Activated B cell treated with CpG ODN at 0.5 μM for 24 hours (primary cell): ENCODE measurements around the gene SIRT6. TPM values are rescaled to one million over a fixed set of nuclear protein-coding genes. Genes with fewer than 3 reads are reported as not detected.

Experiments
- ATAC-seq: fragments of 200-7000 bp; cut with Tn5 transposase; one replicate; pipeline ENCODE4 v1.10.0; 2021; ENCODE audit warnings: low read depth, mild to moderate bottlenecking, moderate library complexity
- CTCF ChIA-PET: fragments of 350-600 bp; sonication (Branson Sonifier 250); formaldehyde crosslinking; loops from one replicate; lab custom pipeline; 2021; ENCODE audit warnings: antibody characterized with exemption; lab: Charles Lee
- POLR2A ChIA-PET: fragments of 350-600 bp; sonication (Branson Sonifier 250); formaldehyde crosslinking; loops from one replicate; lab custom pipeline; 2021; ENCODE audit warnings: antibody characterized with exemption; lab: Charles Lee
- DNase-seq: peaks from one replicate; pipeline ENCODE4 v3.0.0; 2022
- H3K27ac Mint-ChIP-seq: one replicate; pipeline ENCODE4 v1.8.0; 2020; ENCODE audit warnings: mixed read lengths
- H3K27me3 Mint-ChIP-seq: one replicate; pipeline ENCODE4 v1.8.0; 2021; ENCODE audit warnings: mixed read lengths
- H3K36me3 Mint-ChIP-seq: one replicate; pipeline ENCODE4 v1.8.0; 2021; ENCODE audit warnings: low read depth, mixed read lengths
- H3K4me1 Mint-ChIP-seq: one replicate; pipeline ENCODE4 v1.8.0; 2021; ENCODE audit warnings: mixed read lengths
- H3K4me3 Mint-ChIP-seq: one replicate; pipeline ENCODE4 v1.8.0; 2020; ENCODE audit warnings: mild to moderate bottlenecking, mixed read lengths
- H3K9me3 Mint-ChIP-seq: one replicate; pipeline ENCODE4 v1.8.0; 2020; ENCODE audit warnings: mixed read lengths
- CTCF ChIP-seq: fragments of 200-600 bp; IDR thresholded peaks from one replicate; pipeline ENCODE4 v1.8.0; 2022; ENCODE audit warnings: antibody characterized with exemption, mild to moderate bottlenecking
- intact Hi-C: fragments of 100-400 bp; cut with micrococcal nuclease; formaldehyde crosslinking; loops from one replicate; pipeline ENCODE4 v1.15.1; 2024
- total RNA-seq: library from RNA; stranded (reverse); gene quantifications from 2 replicates; pipeline ENCODE4 v1.2.3, GENCODE V29; 2022

The SIRT6 gene
- total RNA-seq, 1 donor from 2014 or later = 34.1 TPM

GRCh38 chr19:4186087-4186993 is 4.0 kb upstream of the SIRT6 start:
- ChIA-PET POLR2A (interaction anchor here (0.5 to 1.0 kb wide), 4 partner anchors 36 to 336 kb away, joined by 3 to 5 read pairs (median 4); partner anchors contain the start of gene EEF2), CTCF (interaction anchor here (0.9 kb wide), 1 partner anchor 15 kb away, joined by 6 read pairs; no protein-coding TSS in a partner anchor)
- ATAC-seq = peak; percentile 38
- peaks cover 15% of the 10 kb centered on the region for H3K4me1 Mint-ChIP-seq
- H3K36me3 Mint-ChIP-seq = peaks cover 7% of the 10 kb centered on the region
- H3K27ac Mint-ChIP-seq = no peak overlapping the region
- H3K27me3 Mint-ChIP-seq = peaks cover 3% of the 10 kb centered on the region
- intact Hi-C loops = loop anchor here (1.0 to 10.0 kb wide), 2 partner anchors 62 to 200 kb away; partner anchors contain the start of gene MAP2K2
- no peak overlapping the region for H3K4me3 Mint-ChIP-seq
- peak; percentile 43 for DNase-seq
- TF ChIP-seq CTCF = no peak
- H3K9me3 Mint-ChIP-seq = no peaks in the 10 kb centered on the region

- H3K4me3 Mint-ChIP-seq = no peak overlapping the region
- DNase-seq (no peak), ATAC-seq (no peak)
- H3K27me3 Mint-ChIP-seq = no peaks in the 10 kb centered on the region
- intact Hi-C loops = loop anchor here (1.0 to 10.0 kb wide), 2 partner anchors 61 to 199 kb away; partner anchors contain the start of gene MAP2K2
- CTCF ChIA-PET = no interaction called here
- H3K36me3 Mint-ChIP-seq = peaks cover 7% of the 10 kb centered on the region
- no peak overlapping the region for H3K27ac Mint-ChIP-seq
- H3K4me1 Mint-ChIP-seq = peaks cover 22% of the 10 kb centered on the region
- POLR2A ChIA-PET = no interaction called here
- H3K9me3 Mint-ChIP-seq = no peaks in the 10 kb centered on the region
- no peak for TF ChIP-seq CTCF
Observed at GRCh38 chr19:4185413-4186086, 3.2 kb upstream of the SIRT6 start.

- ChIA-PET POLR2A (no interaction called here), CTCF (interaction anchor here (1.5 kb wide), 1 partner anchor 22 kb away, joined by 3 read pairs; no protein-coding TSS in a partner anchor)
- H3K9me3 Mint-ChIP-seq = no peaks in the 10 kb centered on the region
- no peak overlapping the region for H3K4me3 Mint-ChIP-seq
- ATAC-seq (no peak), DNase-seq (no peak)
- H3K27ac Mint-ChIP-seq = no peak overlapping the region
- H3K27me3 Mint-ChIP-seq = no peaks in the 10 kb centered on the region
- H3K4me1 Mint-ChIP-seq = peaks cover 28% of the 10 kb centered on the region
- peaks cover 11% of the 10 kb centered on the region for H3K36me3 Mint-ChIP-seq
- no peak for TF ChIP-seq CTCF
- intact Hi-C loops = loop anchor here (5.0 to 10.0 kb wide), 2 partner anchors 60 to 607 kb away; partner anchors contain the start of genes FEM1A and MAP2K2
Observed at GRCh38 chr19:4184718-4185352, 2.5 kb upstream of the SIRT6 start.

- no peaks in the 10 kb centered on the region for H3K27me3 Mint-ChIP-seq
- no peak overlapping the region for H3K27ac Mint-ChIP-seq
- H3K4me1 Mint-ChIP-seq = peaks cover 35% of the 10 kb centered on the region
- TF ChIP-seq CTCF = no peak
- ATAC-seq (no peak), DNase-seq (no peak)
- no peaks in the 10 kb centered on the region for H3K9me3 Mint-ChIP-seq
- ChIA-PET CTCF (interaction anchor here (1.5 kb wide), 1 partner anchor 23 kb away, joined by 3 read pairs; no protein-coding TSS in a partner anchor), POLR2A (no interaction called here)
- intact Hi-C loops = loop anchor here (5.0 to 10.0 kb wide), 2 partner anchors 59 to 608 kb away; partner anchors contain the start of genes FEM1A and MAP2K2
- peaks cover 18% of the 10 kb centered on the region for H3K36me3 Mint-ChIP-seq
- H3K4me3 Mint-ChIP-seq = peak overlapping the region; percentile 57
Observed at GRCh38 chr19:4183967-4184717, 1.8 kb upstream of the SIRT6 start.
